ENCODE measurements around the gene HSPB9. TPM values are rescaled to one million over a fixed set of nuclear protein-coding genes. Genes with fewer than 3 reads are reported as not detected.

Gene HSPB9
- total RNA-seq, 1 donor: not detected

- TF ChIP-seq, protein P1, sequence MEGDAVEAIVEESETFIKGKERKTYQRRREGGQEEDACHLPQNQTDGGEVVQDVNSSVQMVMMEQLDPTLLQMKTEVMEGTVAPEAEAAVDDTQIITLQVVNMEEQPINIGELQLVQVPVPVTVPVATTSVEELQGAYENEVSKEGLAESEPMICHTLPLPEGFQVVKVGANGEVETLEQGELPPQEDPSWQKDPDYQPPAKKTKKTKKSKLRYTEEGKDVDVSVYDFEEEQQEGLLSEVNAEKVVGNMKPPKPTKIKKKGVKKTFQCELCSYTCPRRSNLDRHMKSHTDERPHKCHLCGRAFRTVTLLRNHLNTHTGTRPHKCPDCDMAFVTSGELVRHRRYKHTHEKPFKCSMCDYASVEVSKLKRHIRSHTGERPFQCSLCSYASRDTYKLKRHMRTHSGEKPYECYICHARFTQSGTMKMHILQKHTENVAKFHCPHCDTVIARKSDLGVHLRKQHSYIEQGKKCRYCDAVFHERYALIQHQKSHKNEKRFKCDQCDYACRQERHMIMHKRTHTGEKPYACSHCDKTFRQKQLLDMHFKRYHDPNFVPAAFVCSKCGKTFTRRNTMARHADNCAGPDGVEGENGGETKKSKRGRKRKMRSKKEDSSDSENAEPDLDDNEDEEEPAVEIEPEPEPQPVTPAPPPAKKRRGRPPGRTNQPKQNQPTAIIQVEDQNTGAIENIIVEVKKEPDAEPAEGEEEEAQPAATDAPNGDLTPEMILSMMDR (IDR thresholded peaks at IDR 0.05; ENCODE audit: insufficient read depth, low read depth, low read length): no peak
- no peak for DNase-seq (ENCODE audit: low read depth)
- no peak overlapping the region for H3K4me3 ChIP-seq (ENCODE audit: low read depth, low read length)
Measured at GRCh38 chr17:42103221-42103954, 19.2 kb upstream of the HSPB9 start.

GRCh38 chr17:42104264-42104663 lies 18.3 kb upstream of the HSPB9 start:
- TF ChIP-seq, protein P1 (IDR thresholded peaks at IDR 0.05; ENCODE audit: insufficient read depth, low read depth, low read length): no peak
- H3K4me3 ChIP-seq (ENCODE audit: low read depth, low read length): no peak overlapping the region
- no peak for DNase-seq (ENCODE audit: low read depth)

DNA sequence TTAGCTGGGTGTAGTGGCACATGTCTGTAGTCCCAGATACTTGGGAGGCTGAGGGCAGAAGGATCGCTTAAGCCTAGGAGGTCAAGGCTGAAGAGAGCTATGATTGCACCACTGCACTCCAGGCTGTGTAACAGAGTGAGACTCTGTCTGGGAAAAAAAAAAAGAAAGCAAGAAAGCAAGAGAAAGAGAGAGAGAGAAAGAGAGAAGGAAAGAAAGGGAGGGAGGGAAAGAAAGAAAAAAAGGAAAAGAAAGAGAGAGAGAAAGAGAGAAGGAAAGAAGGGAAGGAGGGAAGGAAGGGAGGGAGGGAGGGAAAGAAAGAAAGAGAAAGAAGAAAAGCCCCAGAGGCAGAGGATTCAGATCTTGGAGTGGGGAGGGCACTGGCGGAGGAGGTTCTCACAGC lies 16.6 kb upstream of the HSPB9 start:
- H3K4me3 ChIP-seq (ENCODE audit: low read depth, low read length): no peak overlapping the region
- no peak for DNase-seq (ENCODE audit: low read depth)
- TF ChIP-seq, protein P1 (IDR thresholded peaks at IDR 0.05; ENCODE audit: insufficient read depth, low read depth, low read length): no peak

DNA sequence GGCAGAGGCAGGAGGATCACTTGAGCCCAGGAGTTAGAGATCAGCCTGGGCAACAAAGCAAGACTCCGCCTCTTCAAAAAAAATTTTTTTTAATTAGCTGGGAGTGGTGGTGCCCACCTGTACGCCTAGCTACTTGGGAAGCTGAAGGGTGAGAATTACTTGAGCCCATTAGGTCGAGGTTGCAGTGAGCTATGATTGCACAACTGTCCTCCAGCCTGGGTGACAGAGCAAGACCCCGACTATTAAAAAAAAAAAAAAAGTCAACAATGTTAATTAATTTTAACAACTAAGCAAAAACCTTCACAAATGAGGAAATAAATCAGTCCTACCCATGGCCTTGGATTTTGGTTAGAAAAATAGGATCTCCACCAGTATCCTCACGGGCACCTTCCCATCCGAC lies 15.5 kb upstream of the HSPB9 start:
- no peak overlapping the region for H3K4me3 ChIP-seq (ENCODE audit: low read depth, low read length)
- TF ChIP-seq, protein P1 (IDR thresholded peaks at IDR 0.05; ENCODE audit: insufficient read depth, low read depth, low read length): no peak
- no peak for DNase-seq (ENCODE audit: low read depth)

DNA sequence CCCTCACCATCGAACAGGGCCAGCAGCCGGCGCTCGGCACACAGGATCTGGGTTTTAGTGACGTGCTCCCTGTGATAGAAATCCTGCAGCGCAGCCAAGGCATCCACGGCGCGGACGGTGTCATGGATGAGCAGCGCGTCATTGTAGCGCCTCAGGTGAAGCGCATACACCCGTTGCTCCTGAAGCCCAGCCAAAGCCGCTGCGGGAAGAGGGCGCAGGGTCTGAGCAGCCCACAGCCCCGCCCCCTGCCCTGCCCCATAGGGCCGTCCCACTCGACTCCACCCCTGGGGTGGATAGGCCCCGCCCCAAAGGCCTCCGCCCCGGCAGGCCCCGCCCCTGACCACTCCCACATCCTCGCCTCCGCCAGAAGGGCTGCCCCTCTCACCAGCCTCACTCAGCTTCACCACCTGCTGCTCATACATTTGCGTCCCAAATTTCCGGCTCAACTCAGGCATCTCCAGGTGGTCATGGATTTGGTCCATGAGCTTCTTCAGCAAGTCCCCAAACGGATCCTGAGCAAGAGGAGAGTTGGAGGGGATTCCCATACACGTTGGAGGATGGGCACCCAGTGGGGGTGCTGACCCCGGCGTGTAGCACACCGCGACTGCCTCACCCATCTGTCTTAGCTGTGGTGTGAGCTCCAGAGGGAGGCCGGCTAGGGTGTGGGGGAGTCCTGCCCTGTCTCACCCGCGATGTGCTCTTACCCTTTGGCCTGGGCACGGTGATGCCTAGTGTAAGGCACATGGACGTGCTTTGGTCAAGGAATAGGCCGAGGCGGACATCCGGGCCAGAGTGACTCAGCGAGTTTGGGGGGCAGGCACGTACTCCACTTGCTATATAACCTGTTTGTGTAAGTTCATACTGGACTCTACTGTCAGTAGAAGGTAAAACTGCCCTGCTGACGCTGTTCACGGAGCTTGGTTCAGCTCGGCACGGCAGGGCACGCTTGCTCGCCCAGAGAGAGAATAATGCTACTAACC lies 14.7 kb upstream of the HSPB9 start:
- H3K4me3 ChIP-seq (ENCODE audit: low read depth, low read length): no peak overlapping the region
- TF ChIP-seq, protein P1 (IDR thresholded peaks at IDR 0.05; ENCODE audit: insufficient read depth, low read depth, low read length): no peak
- DNase-seq (ENCODE audit: low read depth): peak; percentile 11

- TF ChIP-seq, protein P1 (IDR thresholded peaks at IDR 0.05; ENCODE audit: insufficient read depth, low read depth, low read length): no peak
- no peak overlapping the region for H3K4me3 ChIP-seq (ENCODE audit: low read depth, low read length)
- no peak for DNase-seq (ENCODE audit: low read depth)
Measured at GRCh38 chr17:42109086-42109485, 13.5 kb upstream of the HSPB9 start.

Data from fibroblast of villous mesenchyme (primary cell).